SK-N-SH (cell line): Measurements from ENCODE around the gene MIPEP. TPM values are rescaled to one million over a fixed set of nuclear protein-coding genes. Genes with fewer than 3 reads are reported as not detected.

Experiments
- CTCF ChIA-PET: fragments of 300-600, 350-600 bp; formaldehyde crosslinking; extraction: SDS; loops from one replicate; lab custom pipeline; 2021; lab: Yijun Ruan, JAX
- POLR2A ChIA-PET: fragments of 350-600 bp; sonication (Branson Sonifier 250); formaldehyde crosslinking; extraction: SDS; loops from one replicate; lab custom pipeline; 2020; ENCODE audit warnings: antibody characterized with exemption, inconsistent platforms; lab: Yijun Ruan, JAX
- DNase-seq: peaks from one replicate; pipeline ENCODE4 v3.0.0; 2012
- H2AFZ ChIP-seq: fragments of 200-600 bp; sonication (generic); 2 replicates; pipeline ENCODE4 v1.8.1; 2016; ENCODE audit warnings: antibody characterized with exemption, mild to moderate bottlenecking, low read depth
- H3F3A ChIP-seq: fragments of 200-600 bp; sonication (generic); replicated peaks from 2 replicates; pipeline ENCODE3; 2016; ENCODE audit warnings: antibody characterized with exemption, mild to moderate bottlenecking; ENCODE audit not compliant: insufficient read depth
- H3K27ac ChIP-seq, 2 experiments: fragments of 200-500 bp in 1 of 2; fragments of 200-600 bp in 1 of 2; sonication (Bioruptor generic) in 1 of 2; sonication (generic), shearing (Covaris generic) in 1 of 2; 2 replicates each; pipeline versions ENCODE4 v1.5.1 to v1.6.1; 2014 to 2016; ENCODE audit warnings: low read depth in 2 of 2, inconsistent platforms in 1 of 2, low read length in 1 of 2, mild to moderate bottlenecking in 1 of 2, mixed read lengths in 1 of 2
- H3K27me3 ChIP-seq: fragments of 200-600 bp; sonication (generic), shearing (Covaris generic); 2 replicates; pipeline ENCODE4 v1.6.1; 2016; ENCODE audit warnings: mixed run types; ENCODE audit not compliant: insufficient read depth
- H3K36me3 ChIP-seq, 2 experiments: fragments of 200-500 bp in 1 of 2; fragments of 200-600 bp in 1 of 2; sonication (Bioruptor generic) in 1 of 2; sonication (generic) in 1 of 2; replicated peaks in 1 of 2; 2 replicates each; pipeline versions ENCODE3 to v1.5.1; 2014 to 2016; ENCODE audit warnings: low read length in 1 of 2, mild to moderate bottlenecking in 1 of 2; ENCODE audit not compliant: insufficient read depth in 2 of 2, control insufficient read depth in 1 of 2
- H3K4me1 ChIP-seq, 2 experiments: fragments of 200-500 bp in 1 of 2; fragments of 200-600 bp in 1 of 2; sonication (Bioruptor generic) in 1 of 2; sonication (generic), shearing (Covaris generic) in 1 of 2; 2 replicates each; pipeline versions ENCODE4 v1.5.1 to v1.6.1; 2014 to 2016; ENCODE audit warnings: low read depth in 1 of 2, low read length in 1 of 2, mixed run types in 1 of 2; ENCODE audit not compliant: insufficient read depth in 2 of 2, control insufficient read depth in 1 of 2
- H3K4me2 ChIP-seq: fragments of 200-600 bp; sonication (generic), shearing (Covaris generic); 2 replicates; pipeline ENCODE4 v1.6.1; 2017; ENCODE audit warnings: mixed run types
- H3K4me3 ChIP-seq, 2 experiments: fragments of 200-500 bp in 1 of 2; fragments of 200-600 bp in 1 of 2; sonication (Bioruptor generic) in 1 of 2; sonication (generic), shearing (Covaris generic) in 1 of 2; 2 replicates each; pipeline versions ENCODE4 v1.5.1 to v1.8.1; 2014 to 2016; ENCODE audit warnings: low read depth in 2 of 2, inconsistent platforms in 1 of 2, low read length in 1 of 2, mild to moderate bottlenecking in 1 of 2, mixed read lengths in 1 of 2, moderate library complexity in 1 of 2
- H3K79me2 ChIP-seq: fragments of 200-600 bp; sonication (generic); 2 replicates; pipeline ENCODE4 v1.8.1; 2017; ENCODE audit warnings: mild to moderate bottlenecking; ENCODE audit not compliant: insufficient read depth
- H3K9ac ChIP-seq: fragments of 200-600 bp; sonication (generic); 2 replicates; pipeline ENCODE4 v1.6.1; 2017; ENCODE audit warnings: mixed run types
- H3K9me2 ChIP-seq: fragments of 200-600 bp; sonication (generic); 2 replicates; pipeline ENCODE4 v1.6.1; 2017; ENCODE audit warnings: mixed run types
- H3K9me3 ChIP-seq: fragments of 200-600 bp; sonication (generic); 2 replicates; pipeline ENCODE4 v1.6.1; 2017; ENCODE audit warnings: mixed run types, mild to moderate bottlenecking, moderate library complexity
- H4K20me1 ChIP-seq: fragments of 200-600 bp; sonication (generic); 2 replicates; pipeline ENCODE4 v1.6.1; 2017; ENCODE audit warnings: mild to moderate bottlenecking, mixed run types; ENCODE audit not compliant: insufficient read depth
- ELF1 ChIP-seq: IDR thresholded peaks from 2 replicates; pipeline ENCODE4 v1.4.0; 2012
- EP300 ChIP-seq, 2 experiments: IDR thresholded peaks; 2 replicates each; pipeline versions ENCODE4 v1.4.0 to v1.6.1; 2012; ENCODE audit warnings: borderline replicate concordance in 1 of 2, low read depth in 1 of 2, low read length in 1 of 2
- FOXJ3 ChIP-seq: sonication (generic); formaldehyde crosslinking; IDR thresholded peaks from 2 replicates; pipeline ENCODE4 v1.5.1; 2020; ENCODE audit warnings: mild to moderate bottlenecking, missing genetic modification reagents
- JUND ChIP-seq: IDR thresholded peaks from 2 replicates; pipeline ENCODE4 v1.4.0; 2012
- RAD21 ChIP-seq: IDR thresholded peaks from 2 replicates; pipeline ENCODE4 v1.6.1; 2012; ENCODE audit warnings: mild to moderate bottlenecking, low read length
- RCOR1 ChIP-seq: fragments of 150-350 bp; IDR thresholded peaks from 2 replicates; pipeline ENCODE4 v1.6.1; 2017; ENCODE audit warnings: antibody characterized with exemption, low read length
- RXRA ChIP-seq: IDR thresholded peaks from 2 replicates; pipeline ENCODE4 v1.4.0; 2012; ENCODE audit warnings: low read depth, mild to moderate bottlenecking, borderline replicate concordance
- TAF1 ChIP-seq: IDR thresholded peaks from 2 replicates; pipeline ENCODE4 v1.6.1; 2012; ENCODE audit warnings: low read depth, mild to moderate bottlenecking, low read length, moderate library complexity, borderline replicate concordance
- TCF12 ChIP-seq: IDR thresholded peaks from 2 replicates; pipeline ENCODE4 v1.4.0; 2012
- YY1 ChIP-seq: IDR thresholded peaks from 2 replicates; pipeline ENCODE4 v1.4.0; 2012; ENCODE audit warnings: low read depth, mild to moderate bottlenecking
- WGBS: methylation state at CpG from one replicate; pipeline ENCODE4 v1.1.6; 2017; ENCODE audit warnings: low lambda C conversion rate; 5-methylcytosine and 5-hydroxymethylcytosine counted together
- polyA plus RNA-seq, 3 experiments: library from polyadenylated mRNA; depleted of rRNA; stranded (reverse); fragments of >200 nt; gene quantifications; 2 replicates each; pipeline ENCODE4 v1.2.3, GENCODE V29; 2012
- TF ChIP-seq, protein P1 (sequence below): IDR thresholded peaks from 2 replicates; pipeline ENCODE4; 2012
- TF ChIP-seq, protein P2 (sequence below): IDR thresholded peaks from 2 replicates; pipeline ENCODE4 v1.4.0; 2012; ENCODE audit warnings: low read depth, borderline replicate concordance
- TF ChIP-seq, protein P3 (sequence below): IDR thresholded peaks from 2 replicates; pipeline ENCODE4 v1.4.0; 2012; ENCODE audit warnings: low read depth

MIPEP gene
- polyA plus RNA-seq, 1 of the 3 experiments (the other 2 are of a cell fraction) = 12.7 TPM

DNA sequence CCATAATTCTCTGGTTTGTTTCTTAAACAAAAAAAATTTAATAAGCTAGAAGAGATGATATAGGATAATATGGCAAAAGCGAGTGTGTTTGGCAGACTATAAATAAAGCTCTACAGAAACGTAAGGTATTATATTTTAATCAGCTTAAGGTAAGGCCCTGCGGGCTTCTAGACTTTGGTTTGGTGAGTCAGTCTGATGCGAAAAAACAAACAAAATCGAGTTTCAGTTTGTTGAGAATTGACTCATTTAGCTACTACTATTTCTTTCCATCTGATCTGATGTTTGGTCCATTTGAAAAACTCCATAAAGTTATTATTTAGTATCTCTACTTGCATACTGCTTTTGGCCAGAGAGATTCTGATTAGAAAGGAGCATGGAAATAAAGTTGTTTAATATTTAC is 138.0 kb downstream of the MIPEP start:
- ChIA-PET POLR2A (no interaction called here), CTCF (no interaction called here)
- Histone ChIP-seq H3K4me3 (no peak overlapping the region), H3K9me2 (no peaks in the 10 kb centered on the region), H3K4me2 (no peak overlapping the region), H3K9me3 (no peaks in the 10 kb centered on the region), H3K79me2 (no peaks in the 10 kb centered on the region), H3F3A (peaks cover 42% of the 10 kb centered on the region), H3K36me3 (no peaks in the 10 kb centered on the region), H4K20me1 (no peaks in the 10 kb centered on the region), H3K4me1 (peaks cover 5 to 22% of the 10 kb centered on the region in 2 experiments; a peak in 3 of 4 replicates), H2AFZ (peak overlapping the region; percentile 65), H3K27ac (peak overlapping the region in 1 of 2 experiments; percentile 92; a peak in 2 of 4 replicates), H3K9ac (no peak overlapping the region), H3K27me3 (no peaks in the 10 kb centered on the region)
- TF ChIP-seq EP300 (IDR thresholded peaks at IDR 0.05; ENCODE audit: borderline replicate concordance in 1 of 2, low read depth in 1 of 2, low read length in 1 of 2) = no peak
- no peak for TF ChIP-seq YY1
- TF ChIP-seq RAD21 = no peak
- no peak for TF ChIP-seq FOXJ3
- TF ChIP-seq, protein P1, sequence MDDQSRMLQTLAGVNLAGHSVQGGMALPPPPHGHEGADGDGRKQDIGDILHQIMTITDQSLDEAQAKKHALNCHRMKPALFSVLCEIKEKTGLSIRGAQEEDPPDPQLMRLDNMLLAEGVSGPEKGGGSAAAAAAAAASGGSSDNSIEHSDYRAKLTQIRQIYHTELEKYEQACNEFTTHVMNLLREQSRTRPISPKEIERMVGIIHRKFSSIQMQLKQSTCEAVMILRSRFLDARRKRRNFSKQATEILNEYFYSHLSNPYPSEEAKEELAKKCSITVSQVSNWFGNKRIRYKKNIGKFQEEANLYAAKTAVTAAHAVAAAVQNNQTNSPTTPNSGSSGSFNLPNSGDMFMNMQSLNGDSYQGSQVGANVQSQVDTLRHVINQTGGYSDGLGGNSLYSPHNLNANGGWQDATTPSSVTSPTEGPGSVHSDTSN = no peak
- TF ChIP-seq, protein P2, sequence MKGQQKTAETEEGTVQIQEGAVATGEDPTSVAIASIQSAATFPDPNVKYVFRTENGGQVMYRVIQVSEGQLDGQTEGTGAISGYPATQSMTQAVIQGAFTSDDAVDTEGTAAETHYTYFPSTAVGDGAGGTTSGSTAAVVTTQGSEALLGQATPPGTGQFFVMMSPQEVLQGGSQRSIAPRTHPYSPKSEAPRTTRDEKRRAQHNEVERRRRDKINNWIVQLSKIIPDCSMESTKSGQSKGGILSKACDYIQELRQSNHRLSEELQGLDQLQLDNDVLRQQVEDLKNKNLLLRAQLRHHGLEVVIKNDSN = no peak
- no peak for TF ChIP-seq RCOR1
- TF ChIP-seq TAF1 = no peak
- TF ChIP-seq, protein P3, sequence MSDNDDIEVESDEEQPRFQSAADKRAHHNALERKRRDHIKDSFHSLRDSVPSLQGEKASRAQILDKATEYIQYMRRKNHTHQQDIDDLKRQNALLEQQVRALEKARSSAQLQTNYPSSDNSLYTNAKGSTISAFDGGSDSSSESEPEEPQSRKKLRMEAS = no peak
- no peak for DNase-seq
- 85% methylated on average over 5 of the region's 5 CpGs for WGBS

DNA sequence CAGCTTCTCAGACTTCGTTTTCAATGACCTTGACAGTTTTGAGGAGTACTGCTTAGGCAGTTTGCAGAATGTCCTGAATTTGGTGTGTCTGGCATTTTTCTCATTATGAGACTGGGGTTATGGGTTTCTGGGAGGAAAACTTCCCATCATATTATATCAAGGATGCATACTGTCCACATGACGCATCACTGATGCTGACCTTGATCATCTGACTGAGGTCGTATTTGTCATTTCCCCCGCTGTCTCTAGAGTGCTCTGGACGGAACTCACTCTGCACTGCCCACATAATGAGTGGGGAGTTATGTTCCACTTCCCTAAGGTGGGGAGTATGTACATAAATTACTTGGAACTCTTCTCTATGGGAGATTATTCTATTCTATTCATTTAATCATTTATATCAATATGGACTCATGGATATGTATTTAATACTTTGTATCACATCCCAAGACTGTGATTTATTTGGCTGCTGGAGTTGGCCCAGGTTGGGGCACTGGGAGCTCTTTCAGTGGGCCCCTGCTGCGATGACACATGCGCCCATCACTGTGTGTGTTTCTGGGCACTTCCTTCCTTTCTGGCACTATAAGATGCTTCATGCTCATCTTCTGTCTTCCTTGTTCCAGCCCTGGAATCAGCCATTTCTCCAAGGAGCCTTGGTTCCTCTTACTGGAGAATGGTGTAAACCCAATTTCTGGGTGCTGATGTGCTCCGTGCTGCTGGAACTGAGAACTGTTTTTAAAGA is 138.6 kb downstream of the MIPEP start:
- Histone ChIP-seq H3K27me3 (no peaks in the 10 kb centered on the region), H3K27ac (peak overlapping the region in 1 of 2 experiments; percentile 92; a peak in 2 of 4 replicates), H3K9ac (no peak overlapping the region), H3K9me3 (no peaks in the 10 kb centered on the region), H3K79me2 (no peaks in the 10 kb centered on the region), H3F3A (peaks cover 38% of the 10 kb centered on the region), H4K20me1 (no peaks in the 10 kb centered on the region), H3K36me3 (no peaks in the 10 kb centered on the region), H2AFZ (peak overlapping the region; percentile 65), H3K4me2 (no peak overlapping the region; the same call in 1 of the 2 replicates), H3K4me1 (peaks cover 5 to 22% of the 10 kb centered on the region in 2 experiments; a peak in 3 of 4 replicates), H3K4me3 (no peak overlapping the region), H3K9me2 (no peaks in the 10 kb centered on the region)
- 65% methylated on average over 8 of the region's 8 CpGs for WGBS
- DNase-seq = no peak
- ChIA-PET CTCF (interaction anchor here (1.1 kb wide), 1 partner anchor 9 kb away, joined by 4 read pairs; no protein-coding TSS in a partner anchor), POLR2A (no interaction called here)
- TF ChIP-seq, protein P2 = peak; percentile 23; the same call in 1 of the 2 replicates
- TF ChIP-seq EP300 (IDR thresholded peaks at IDR 0.05; ENCODE audit: borderline replicate concordance in 1 of 2, low read depth in 1 of 2, low read length in 1 of 2) = 0 out of 4 replicates have a peak, but pooled peaks of 1 of the 2 experiments have one; percentile 21
- no peak for TF ChIP-seq ELF1
- TF ChIP-seq JUND = peak; percentile 50
- no peak for TF ChIP-seq RXRA
- peak; percentile 36; the same call in 1 of the 2 replicates for TF ChIP-seq TCF12
- TF ChIP-seq, protein P1 = peak; percentile 17
